Measurements from ENCODE around the gene TRIP12.
"Not testable (repeated sequence)": the region's sequence is repeated elsewhere in the genome, so short reads cannot be mapped to it uniquely, and the experiment has no call there.

The TRIP12 gene

GRCh38 chr2:229821316-229821715 is 100.5 kb downstream of the TRIP12 start:
- DNase-seq = no peak

GRCh38 chr2:229818230-229818629 is 103.6 kb downstream of the TRIP12 start:
- DNase-seq = no peak

GRCh38 chr2:229815858-229816257 is 106.0 kb downstream of the TRIP12 start:
- no peak for DNase-seq

GRCh38 chr2:229815342-229815741 is 106.5 kb downstream of the TRIP12 start:
- no peak for DNase-seq

- DNase-seq = no peak
These were observed 111.0 kb downstream of the TRIP12 start for GRCh38 chr2:229810786-229811185.

GRCh38 chr2:229805559-229805958 is 116.2 kb downstream of the TRIP12 start:
- DNase-seq = no peak

GRCh38 chr2:229802785-229803184 is 119.0 kb downstream of the TRIP12 start:
- no peak for DNase-seq

GRCh38 chr2:229800997-229801754 is 120.6 kb downstream of the TRIP12 start:
- peak; percentile 63 for DNase-seq

- no peak for DNase-seq
These were observed 123.2 kb downstream of the TRIP12 start for GRCh38 chr2:229798446-229799155.

- DNase-seq = no peak
These were observed 126.8 kb downstream of the TRIP12 start for GRCh38 chr2:229795058-229795457.

- no peak for DNase-seq
These were observed 127.2 kb downstream of the TRIP12 start for GRCh38 chr2:229794636-229795035.

- not testable (repeated sequence) for DNase-seq
These were observed 135.5 kb downstream of the TRIP12 start for GRCh38 chr2:229786289-229786688.

GRCh38 chr2:229784791-229785190 is 137.0 kb downstream of the TRIP12 start:
- DNase-seq = no peak

- no peak for DNase-seq
These were observed 138.6 kb downstream of the TRIP12 start for GRCh38 chr2:229783108-229783721.

GRCh38 chr2:229780856-229781773 is 140.7 kb downstream of the TRIP12 start:
- peak; percentile 15 for DNase-seq

- DNase-seq = no peak
These were observed 142.2 kb downstream of the TRIP12 start for GRCh38 chr2:229779650-229780049.

- DNase-seq = no peak
These were observed 144.1 kb downstream of the TRIP12 start for GRCh38 chr2:229777716-229778115.

GRCh38 chr2:229775614-229776313 is 146.0 kb downstream of the TRIP12 start:
- DNase-seq = no peak

GRCh38 chr2:229774237-229774636 is 147.6 kb downstream of the TRIP12 start:
- DNase-seq = no peak

- DNase-seq = no peak
These were observed 153.6 kb downstream of the TRIP12 start for GRCh38 chr2:229768235-229768634.

GRCh38 chr2:229765721-229766120 is 156.1 kb downstream of the TRIP12 start:
- no peak for DNase-seq

GRCh38 chr2:229761663-229762062 is 160.1 kb downstream of the TRIP12 start:
- no peak for DNase-seq
